ENCODE results near the gene DNTT.
A peak's percentile ranks its signal among the peaks of the same experiment; 100 is the strongest.

The DNTT gene

GRCh38 chr10:96268341-96268909, 35.8 kb upstream of the DNTT start:
- H3K4me3 ChIP-seq (ENCODE audit: low read depth, low read length), result peak overlapping the region; percentile 81
- peak; percentile 37 for DNase-seq (ENCODE audit: low read depth)
- no peak for TF ChIP-seq CTCF (IDR thresholded peaks at IDR 0.05; ENCODE audit: insufficient read depth, low read depth, low read length, missing control alignments)

DNA sequence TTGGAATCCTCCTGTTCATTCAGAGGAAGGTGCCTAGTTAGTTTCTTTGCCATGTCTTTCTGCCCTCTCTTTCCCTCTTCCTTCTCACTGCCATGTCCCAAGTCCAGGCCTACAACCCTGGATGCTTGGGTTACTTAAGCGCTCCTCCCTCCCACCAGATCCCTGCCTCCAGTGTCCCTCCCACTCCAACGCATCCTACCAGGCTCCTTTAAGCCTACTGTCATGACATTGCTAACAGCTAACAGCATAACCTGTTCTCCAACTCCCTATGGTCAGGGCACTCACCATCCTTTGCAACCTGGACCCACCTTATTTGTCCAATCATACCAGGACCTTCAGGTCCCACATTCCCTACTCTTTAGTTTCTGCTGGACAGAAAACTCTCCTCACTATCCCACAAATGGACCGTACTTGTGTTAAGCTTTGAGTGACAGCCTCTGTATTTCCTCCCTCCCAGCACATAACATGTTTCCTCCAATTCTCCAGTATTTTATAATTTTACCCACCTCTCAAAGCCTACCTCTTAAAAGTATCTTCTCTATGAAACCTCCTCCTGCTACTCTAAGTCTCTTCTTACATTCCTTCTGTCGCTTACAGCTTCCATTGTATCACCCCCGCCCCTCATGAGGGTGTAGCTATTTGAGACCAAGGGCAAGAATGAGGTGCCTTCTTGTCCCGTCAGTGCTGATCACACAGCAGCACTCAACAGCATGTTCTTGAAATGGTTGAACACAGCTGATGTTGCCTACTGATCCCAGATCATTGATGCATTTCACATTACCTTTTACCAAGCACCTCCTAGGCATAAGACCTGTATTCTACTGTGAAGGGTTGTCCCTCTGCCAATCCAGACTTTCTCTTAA, 34.6 kb upstream of the DNTT start:
- peak; percentile 44 for DNase-seq (ENCODE audit: low read depth)
- peak overlapping the region; percentile 81 for H3K4me3 ChIP-seq (ENCODE audit: low read depth, low read length)
- TF ChIP-seq CTCF (IDR thresholded peaks at IDR 0.05; ENCODE audit: insufficient read depth, low read depth, low read length, missing control alignments), result no peak

GRCh38 chr10:96270571-96270970, 33.7 kb upstream of the DNTT start:
- DNase-seq (ENCODE audit: low read depth), result no peak
- peak overlapping the region; percentile 81 for H3K4me3 ChIP-seq (ENCODE audit: low read depth, low read length)

GRCh38 chr10:96271016-96271815, 33.0 kb upstream of the DNTT start, which contains the start of gene BLNK:
Gene BLNK, minus strand, starts transcription at chr10:96271569. Its CDS starts 171 bp downstream, at chr10:96271398.
- peak within 1 kb of the TSS; percentile 81 for H3K4me3 ChIP-seq (ENCODE audit: low read depth, low read length)
- peak; percentile 94 for DNase-seq (ENCODE audit: low read depth)
- TF ChIP-seq CTCF (IDR thresholded peaks at IDR 0.05; ENCODE audit: insufficient read depth, low read depth, low read length, missing control alignments), result no peak

More at GRCh38 chr10:96270571-96270970, 33.7 kb upstream of the DNTT start:
- TF ChIP-seq CTCF (IDR thresholded peaks at IDR 0.05; ENCODE audit: insufficient read depth, low read depth, low read length, missing control alignments), result no peak

DNA sequence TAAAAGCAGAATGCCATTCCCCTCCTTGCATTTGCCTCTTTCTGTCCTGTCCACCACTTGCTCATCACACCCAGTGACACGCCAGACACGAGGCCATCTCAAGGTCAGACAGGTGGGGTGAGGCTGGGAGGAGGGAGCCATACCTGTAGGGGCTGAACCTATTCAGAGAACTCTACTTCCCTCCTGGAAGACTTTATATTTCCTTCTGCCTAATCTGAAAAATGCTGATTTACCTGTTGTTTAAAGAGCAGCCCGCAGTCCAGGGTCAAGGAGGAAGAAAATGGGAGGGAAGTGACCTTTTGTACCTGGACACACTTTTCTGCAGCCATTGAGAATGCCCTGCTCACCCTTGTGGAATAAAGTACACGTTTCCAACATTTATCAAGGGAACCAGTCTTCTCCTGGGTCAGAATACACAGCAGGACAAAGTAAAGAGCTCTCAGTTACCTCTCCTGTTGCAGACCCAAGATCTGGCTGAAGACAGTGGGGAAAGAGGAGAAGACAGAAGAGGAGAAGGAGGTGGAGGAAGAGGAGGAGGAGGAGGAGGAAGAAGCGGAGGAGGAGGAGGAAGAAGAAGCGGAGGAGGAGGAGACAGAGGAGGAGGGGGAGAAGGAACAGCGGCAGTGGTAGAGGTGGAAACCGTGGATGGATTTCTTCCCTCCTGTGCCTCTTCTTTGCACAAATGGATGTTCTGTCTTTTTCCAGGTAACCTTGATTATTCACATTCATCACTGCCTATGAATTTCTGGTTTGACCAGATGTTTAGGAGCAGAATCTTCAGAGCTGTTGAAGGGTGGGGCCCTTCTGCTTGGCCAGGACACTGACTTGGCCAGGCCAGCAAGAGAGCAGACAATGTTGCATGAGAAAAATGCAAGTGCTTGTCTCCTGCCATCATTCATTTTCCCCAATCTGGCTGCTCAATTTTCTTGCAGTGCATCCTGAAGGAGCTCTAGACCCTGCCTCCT, 31.6 kb upstream of the DNTT start:
- TF ChIP-seq CTCF (IDR thresholded peaks at IDR 0.05; ENCODE audit: insufficient read depth, low read depth, low read length, missing control alignments), result no peak
- peak; percentile 41 for DNase-seq (ENCODE audit: low read depth)
- peak overlapping the region; percentile 81 for H3K4me3 ChIP-seq (ENCODE audit: low read depth, low read length)

All from GM12865 (cell line).